Heart right ventricle (tissue), 16 donors: Measurements from ENCODE around the gene DNAH17. TPM values are rescaled to one million over a fixed set of nuclear protein-coding genes. Genes with fewer than 3 reads are reported as not detected.

Experiments
- ATAC-seq, 8 donors: fragments of 200-7000 bp; cut with Tn5 transposase; one replicate each; pipeline ENCODE4 v1.9.1; 2020; ENCODE audit warnings: mild to moderate bottlenecking in 8 of 8, moderate library complexity in 8 of 8, moderate number of reproducible peaks in 1 of 8
- DNase-seq, 2 donors: peaks; one replicate each; pipeline ENCODE4 v3.0.0-alpha.2; 2020
- H3K27ac ChIP-seq, 10 donors: fragments of 200-600 bp; sonication (generic) in 2 of 10; one replicate each; pipeline versions ENCODE4 v1.5.0 to v1.8.0; 2020 to 2022; ENCODE audit warnings: mild to moderate bottlenecking in 3 of 10
- H3K27me3 ChIP-seq, 7 donors: fragments of 200-600 bp; one replicate each; pipeline ENCODE4 v1.8.0; 2021 to 2022; ENCODE audit warnings: mild to moderate bottlenecking in 2 of 7
- H3K36me3 ChIP-seq, 9 donors: fragments of 200-600 bp; sonication (generic) in 1 of 9; one replicate each; pipeline versions ENCODE4 v1.5.0 to v1.8.0; 2020 to 2022; ENCODE audit warnings: mild to moderate bottlenecking in 2 of 9
- H3K4me1 ChIP-seq, 9 donors: fragments of 200-600 bp; sonication (generic) in 1 of 9; one replicate each; pipeline versions ENCODE4 v1.5.0 to v1.8.0; 2020 to 2022; ENCODE audit warnings: mild to moderate bottlenecking in 4 of 9
- H3K4me3 ChIP-seq, 10 donors: fragments of 200-600 bp; sonication (generic) in 2 of 10; one replicate each; pipeline versions ENCODE4 v1.5.0 to v1.8.0; 2020 to 2022; ENCODE audit warnings: mild to moderate bottlenecking in 7 of 10, moderate library complexity in 2 of 10
- H3K9me3 ChIP-seq, 11 donors: fragments of 200-600 bp in 10 of 11; sonication (generic) in 2 of 11; one replicate each; pipeline versions ENCODE4 v1.5.0 to v1.8.0; 2013 to 2022; ENCODE audit warnings: mild to moderate bottlenecking in 2 of 11, control low read depth in 1 of 11, moderate library complexity in 1 of 11
- CTCF ChIP-seq, 9 donors: fragments of 200-600 bp; sonication (generic) in 2 of 9; IDR thresholded peaks; one replicate each; pipeline versions ENCODE4 v1.5.0 to v1.8.0; 2021 to 2022; ENCODE audit warnings: antibody characterized with exemption in 9 of 9, mild to moderate bottlenecking in 5 of 9, moderate library complexity in 1 of 9
- WGBS, 2 donors: extraction: QIAGEN DNeasy Blood & Tissue Kit; methylation state at CpG; one replicate each; pipeline ENCODE4 v1.1.7; 2013; ENCODE audit warnings: inconsistent platforms in 1 of 2; 5-methylcytosine and 5-hydroxymethylcytosine counted together
- intact Hi-C, 10 donors: fragments of 100-400 bp; cut with DNase I; formaldehyde crosslinking; loops; one replicate each; pipeline versions ENCODE4 v1.11.1 to v1.14.2; 2022
- polyA plus RNA-seq, 2 donors: library from polyadenylated mRNA; stranded (reverse); fragments of 200-250 nt; gene quantifications; one replicate each; pipeline ENCODE4 v1.2.3, GENCODE V29; 2013
- total RNA-seq, 10 donors: library from RNA; stranded (reverse); fragmentation: NEBNext Ultra II Directional in 3 of 10; extraction: Animal tissue kit (Norgen Biotek cat#: 25700) in 3 of 10; gene quantifications; one replicate each; pipeline versions ENCODE4 v1.2.1 to v1.2.4, GENCODE V29; 2021 to 2023
- donor health status: Arrhythmogenic right ventricular cardiomyopathy.
- donor health status: ischemic (EF 13 %, LVEDD 7.1; RV severe dilation, severe dysfunction).
- donor health status: healthy with polysubstance abuse.
- donor health status: DM: no; HTN: yes; CAD: no.
- donor health status: DM: no; HTN: no; CAD: no.
- donor health status: ischemic (EF 25% LVEDD 6.9; RV normal size, moderate dysfunction).
- donor health status: ischemic (EF 25% LVEDD 5.7; RV mildly dilated, moderate dysfunction).
- donor health status: healthy.
- donor health status: DM: yes; HTN: yes; CAD: no.
- donor health status: Ischemic cardiomyopathy.
- donor health status: ischemic (EF 35%, LVEDD 5.7; RV mildly dilated, moderate dysfunction).
- donor health status: nonischemic (EF 11% LVEDD 7.7; RV severe dilation, severe dysfunction).
- donor health status: DM: yes; HTN: yes; CAD: no.
- donor health status: PGD.
- donor health status: ischemic (EF 29% LVEDD 5.4; RV normal size, mild dysfunction).
- donor health status: nonischemic (EF 23%, LVEDD 6.1; RV moderate dilation, normal function).

DNAH17 gene
- total and polyA plus RNA-seq, 12 donors: 0.05 to 0.30 (median 0.09) TPM; not detected in 4

GRCh38 chr17:78458091-78458490, 119.1 kb downstream of the DNAH17 start:
- ATAC-seq: no peak
- H3K4me3 ChIP-seq: no peak overlapping the region
- 84 to 86% methylated on average over 10 of the region's 10 CpGs for WGBS, 2 donors
- no peaks in the 10 kb centered on the region for H3K36me3 ChIP-seq
- no peak overlapping the region for H3K27ac ChIP-seq
- intact Hi-C loops: no loop called here
- TF ChIP-seq CTCF (IDR thresholded peaks at IDR 0.05): no peak
- H3K4me1 ChIP-seq: no peaks in the 10 kb centered on the region
- H3K27me3 ChIP-seq: no peaks in the 10 kb centered on the region
- DNase-seq: no peak
- no peaks in the 10 kb centered on the region for H3K9me3 ChIP-seq

- intact Hi-C loops: no loop called here
- Histone ChIP-seq H3K27ac (no peak overlapping the region), H3K4me3 (no peak overlapping the region), H3K4me1 (peaks cover 0 to 8% (median 0%) of the 10 kb centered on the region in 9 donors), H3K9me3 (no peaks in the 10 kb centered on the region), H3K27me3 (no peaks in the 10 kb centered on the region), H3K36me3 (no peaks in the 10 kb centered on the region)
- DNase-seq: no peak
- no peak for ATAC-seq
- 95% methylated on average over 20 of the region's 20 CpGs for WGBS, 2 donors
- no peak for TF ChIP-seq CTCF (IDR thresholded peaks at IDR 0.05)
These were observed 122.8 kb downstream of the DNAH17 start for GRCh38 chr17:78454346-78454745.

- ATAC-seq: no peak
- DNase-seq: no peak
- intact Hi-C loops: no loop called here
- Histone ChIP-seq H3K4me1 (peaks cover 0 to 8% (median 0%) of the 10 kb centered on the region in 9 donors), H3K27me3 (no peaks in the 10 kb centered on the region), H3K27ac (no peak overlapping the region), H3K36me3 (no peaks in the 10 kb centered on the region), H3K4me3 (no peak overlapping the region), H3K9me3 (no peaks in the 10 kb centered on the region)
- no peak for TF ChIP-seq CTCF (IDR thresholded peaks at IDR 0.05)
- 82 to 93% methylated on average over 7 of the region's 7 CpGs for WGBS, 2 donors
These were observed 125.4 kb downstream of the DNAH17 start for GRCh38 chr17:78451753-78452152.

GRCh38 chr17:78450696-78451345, 126.4 kb downstream of the DNAH17 start:
- Histone ChIP-seq H3K4me1 (peaks cover 0 to 8% (median 0%) of the 10 kb centered on the region in 9 donors), H3K4me3 (no peak overlapping the region), H3K27me3 (no peaks in the 10 kb centered on the region), H3K9me3 (no peaks in the 10 kb centered on the region), H3K27ac (no peak overlapping the region), H3K36me3 (no peaks in the 10 kb centered on the region)
- no peak for TF ChIP-seq CTCF (IDR thresholded peaks at IDR 0.05)
- ATAC-seq (peak in 4 of 8 donors; percentile 10 to 25 (median 22)), DNase-seq (no peak)
- 63 to 64% methylated on average over 20 of the region's 20 CpGs for WGBS, 2 donors
- intact Hi-C loops: no loop called here
